DMS114 treated with DMSO at 0.1 percent for 48 hours (cell line): ENCODE measurements around the gene VGLL4.

Source experiments
- DNase-seq: peaks from one replicate; lab custom pipeline; 2025; ENCODE audit not compliant: unreplicated experiment; lab: John Stamatoyannopoulos, UW

The VGLL4 gene

DNA sequence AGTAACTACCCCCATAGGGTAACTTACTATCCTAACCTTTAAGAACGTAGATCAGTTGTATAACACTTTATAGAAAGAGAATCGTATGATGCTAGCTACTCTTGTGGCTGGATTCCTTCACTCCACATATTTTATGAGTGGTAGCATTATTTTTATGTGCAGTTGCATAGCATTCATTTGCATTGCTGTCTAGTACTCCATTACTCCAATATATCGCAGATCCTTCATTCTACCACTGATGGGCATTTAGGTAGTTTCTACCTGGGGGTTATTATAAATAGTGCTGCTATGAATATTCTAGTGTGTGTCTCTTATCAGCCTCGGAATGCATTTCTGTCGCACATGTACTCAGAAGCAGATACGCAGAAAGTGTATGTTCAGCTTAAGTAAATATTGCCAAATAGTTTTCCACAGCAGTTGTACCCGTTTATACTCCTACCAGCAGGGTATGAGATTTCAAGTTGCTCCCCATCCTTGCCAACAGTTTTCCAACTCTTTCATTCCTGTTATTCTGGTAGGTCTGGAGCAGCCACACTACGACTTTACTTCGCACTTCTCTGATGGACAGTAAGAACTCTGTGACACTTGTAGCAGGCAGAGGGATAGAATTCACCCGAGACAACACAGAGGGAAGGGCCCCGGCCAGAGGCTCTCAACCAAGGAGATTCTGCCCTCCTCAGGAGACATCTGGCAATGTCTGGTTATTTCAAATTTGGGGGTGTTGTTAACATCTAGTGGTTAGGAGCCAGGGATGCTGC lies 9.8 kb upstream of the VGLL4 start:
- no peak for DNase-seq

DNA sequence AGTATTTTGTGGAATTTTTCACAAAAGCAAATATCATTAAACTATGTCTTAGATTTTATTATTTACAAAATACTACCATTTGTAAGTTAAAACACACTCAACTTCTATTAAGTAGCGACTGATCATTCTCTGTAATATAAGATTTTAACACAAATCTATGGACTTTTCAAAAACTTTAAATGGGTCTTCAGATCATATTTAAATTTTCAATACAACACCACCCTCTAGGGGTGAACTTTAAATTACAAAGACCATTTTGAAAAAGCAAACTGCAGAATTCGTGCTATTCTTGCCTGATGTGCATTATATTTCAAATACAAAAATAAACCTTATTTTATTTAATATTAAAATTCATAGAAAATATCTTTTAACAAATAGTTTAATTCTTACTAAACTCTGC lies 8.2 kb upstream of the VGLL4 start:
- peak; percentile 31 for DNase-seq

DNA sequence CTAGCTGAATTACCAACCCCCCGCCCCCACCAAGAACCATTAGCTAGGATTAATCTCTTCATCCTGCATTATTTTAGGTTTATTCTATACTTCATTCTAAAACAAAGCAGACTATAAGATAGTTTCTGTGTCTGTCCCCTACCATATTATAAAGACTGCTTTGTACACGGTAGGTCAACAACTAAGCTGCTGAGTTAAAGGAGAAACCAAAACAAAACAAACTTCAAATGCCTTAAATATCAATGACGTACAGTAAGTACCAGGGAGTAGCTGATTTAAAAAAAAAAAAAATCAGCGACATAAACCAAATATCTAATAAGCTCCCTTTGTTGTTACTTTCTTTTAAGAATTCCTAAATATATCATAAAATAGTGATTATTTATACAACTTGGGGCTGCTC lies 7.8 kb upstream of the VGLL4 start:
- DNase-seq = no peak

DNA sequence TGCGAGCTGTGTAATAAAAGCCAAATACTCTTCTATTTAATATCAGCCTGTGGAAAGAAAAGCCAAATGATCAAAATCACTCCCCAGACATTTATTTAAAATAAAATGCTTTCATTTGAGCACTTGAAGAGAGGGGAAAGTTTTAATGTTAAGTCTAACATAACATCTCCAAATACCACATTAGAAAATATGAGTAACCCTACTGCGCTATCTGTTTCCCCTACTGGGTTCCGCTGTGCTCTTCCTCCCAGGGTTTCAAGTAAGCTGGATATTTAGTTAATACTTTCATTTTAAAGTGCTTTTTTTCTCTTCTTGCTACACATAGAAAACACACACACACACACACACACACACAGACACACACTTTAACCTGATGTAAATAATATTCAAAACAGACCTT lies 6.7 kb upstream of the VGLL4 start:
- no peak for DNase-seq

DNA sequence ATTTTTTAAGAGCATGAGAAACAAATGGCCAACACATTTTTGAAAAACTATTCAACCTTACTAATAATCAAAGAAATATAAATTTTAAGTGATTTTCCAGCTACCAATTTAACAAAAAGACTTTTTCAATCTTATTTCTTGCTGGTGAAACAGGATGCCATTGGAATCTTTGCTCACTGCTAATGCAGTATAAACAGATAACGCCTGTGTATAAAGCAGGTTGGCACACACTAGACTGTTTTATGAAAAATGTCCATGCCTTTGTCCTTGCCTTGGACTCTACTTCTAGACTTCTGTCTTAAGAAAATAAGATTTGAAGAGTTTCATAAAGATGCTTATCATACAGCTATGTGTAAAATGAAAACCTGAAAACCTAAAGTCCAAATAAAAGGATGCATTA lies 5.0 kb upstream of the VGLL4 start:
- DNase-seq = no peak

DNA sequence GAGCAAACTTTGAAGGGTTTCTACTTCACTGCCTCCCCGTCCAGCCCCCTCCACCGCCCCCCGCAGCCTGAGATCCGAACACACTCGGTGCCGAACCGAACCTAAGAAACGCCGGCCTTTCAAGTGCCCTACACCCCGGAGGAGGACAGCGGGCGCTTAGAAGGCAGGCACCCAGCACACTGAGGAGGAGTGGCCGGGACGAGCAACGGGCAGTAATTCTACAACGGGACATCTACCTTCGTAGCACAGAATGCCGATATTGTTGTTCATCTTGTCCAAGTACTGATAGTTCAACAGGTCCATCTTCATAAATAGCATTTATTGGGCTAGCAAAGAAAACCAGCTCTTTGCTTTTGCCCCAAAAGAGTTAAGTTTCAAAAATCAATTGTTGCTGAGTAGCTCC lies 513 bp downstream of the VGLL4 start:
- DNase-seq = peak; percentile 43

- DNase-seq = peak; percentile 41
Measured at GRCh38 chr3:11642431-11643191, 1.1 kb downstream of the VGLL4 start.

- DNase-seq = no peak
Measured at GRCh38 chr3:11641683-11642430, 1.9 kb downstream of the VGLL4 start.

DNA sequence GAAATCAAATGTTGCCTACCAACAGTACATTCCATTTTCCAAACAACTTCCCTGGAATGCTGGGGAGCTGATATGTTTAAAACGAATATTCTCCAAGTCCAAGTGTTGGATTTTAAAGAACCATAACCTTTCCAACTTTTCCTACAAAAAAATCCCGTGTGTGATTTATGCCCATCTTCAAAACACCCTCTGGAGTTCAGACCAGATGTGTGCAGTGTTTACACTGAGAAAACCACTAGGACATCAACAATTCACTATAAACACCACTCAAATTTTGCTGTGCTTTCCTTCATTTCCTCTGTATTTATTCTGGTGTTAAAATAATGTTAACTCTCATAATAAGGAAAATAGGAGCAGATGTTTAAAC lies 2.4 kb downstream of the VGLL4 start:
- DNase-seq = peak; percentile 11

DNA sequence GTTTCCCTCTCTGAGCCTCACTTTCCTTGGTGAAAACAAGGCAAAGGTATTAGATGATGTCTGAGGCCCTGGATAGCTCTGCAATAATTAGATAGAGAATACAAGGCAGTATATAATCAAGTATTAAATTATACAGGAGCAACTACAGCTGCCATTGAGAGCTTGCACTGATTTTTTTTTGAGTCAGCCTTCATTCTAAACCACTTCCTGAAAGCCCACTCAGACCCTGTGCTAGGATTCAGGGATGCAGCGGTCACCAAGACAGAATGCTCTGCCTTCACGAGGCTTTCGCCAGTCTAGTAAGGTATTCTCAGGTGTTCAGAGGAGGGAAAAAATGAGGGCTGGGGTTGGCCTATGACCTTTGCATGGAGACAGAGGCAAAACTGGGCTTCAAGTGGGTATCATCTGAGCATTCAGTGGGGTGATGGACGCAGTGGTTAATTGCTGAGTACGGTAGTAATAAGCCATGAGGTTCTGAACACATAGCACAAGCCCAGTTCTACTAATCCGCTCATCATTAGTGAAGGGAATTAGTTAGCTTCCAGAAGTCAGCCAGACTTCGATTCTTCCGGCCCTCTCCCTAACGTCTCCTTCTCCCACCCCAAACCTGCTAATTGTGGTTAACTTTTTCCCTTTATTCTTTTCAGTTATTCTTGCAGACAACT lies 3.6 kb downstream of the VGLL4 start:
- no peak for DNase-seq

- no peak for DNase-seq
Measured at GRCh38 chr3:11638495-11639358, 5.0 kb downstream of the VGLL4 start.

- DNase-seq = no peak
Measured at GRCh38 chr3:11637901-11638458, 5.7 kb downstream of the VGLL4 start.

- no peak for DNase-seq
Measured at GRCh38 chr3:11636394-11636770, 7.3 kb downstream of the VGLL4 start.

DNA sequence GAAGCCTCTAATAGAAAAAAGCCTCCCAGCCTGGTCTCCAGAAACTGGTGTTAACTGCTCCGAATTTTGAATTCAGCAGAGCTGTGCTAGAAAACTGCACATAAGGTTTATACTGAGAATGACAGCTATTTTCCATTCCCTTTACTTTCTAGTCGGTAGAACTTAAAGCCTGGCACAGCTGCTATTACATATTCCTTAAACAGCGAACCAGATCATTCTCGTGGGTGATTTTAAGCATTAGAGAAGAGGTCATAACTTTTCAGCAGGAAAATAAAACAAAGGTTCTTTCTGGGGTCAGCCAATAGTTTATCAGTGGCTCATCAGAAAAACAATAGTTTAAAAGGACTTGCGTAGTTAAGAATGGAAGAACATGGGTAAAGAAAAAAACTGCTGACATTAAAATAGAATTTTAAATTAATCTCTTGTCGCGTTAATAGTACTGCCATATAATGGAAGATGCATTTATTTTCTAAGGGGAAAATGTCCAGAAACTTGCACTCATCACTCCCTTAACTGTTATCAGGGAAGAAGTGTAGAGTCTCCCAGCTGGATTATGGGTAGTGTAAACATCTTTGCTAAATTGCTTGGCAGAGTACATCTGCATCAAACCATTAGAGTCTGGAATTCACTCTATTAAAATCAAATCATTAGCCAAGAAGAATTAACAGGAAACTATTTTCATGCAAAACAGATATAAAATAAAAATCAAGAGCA lies 7.9 kb downstream of the VGLL4 start:
- DNase-seq = no peak

GRCh38 chr3:11634974-11635612 lies 8.6 kb downstream of the VGLL4 start:
- no peak for DNase-seq

DNA sequence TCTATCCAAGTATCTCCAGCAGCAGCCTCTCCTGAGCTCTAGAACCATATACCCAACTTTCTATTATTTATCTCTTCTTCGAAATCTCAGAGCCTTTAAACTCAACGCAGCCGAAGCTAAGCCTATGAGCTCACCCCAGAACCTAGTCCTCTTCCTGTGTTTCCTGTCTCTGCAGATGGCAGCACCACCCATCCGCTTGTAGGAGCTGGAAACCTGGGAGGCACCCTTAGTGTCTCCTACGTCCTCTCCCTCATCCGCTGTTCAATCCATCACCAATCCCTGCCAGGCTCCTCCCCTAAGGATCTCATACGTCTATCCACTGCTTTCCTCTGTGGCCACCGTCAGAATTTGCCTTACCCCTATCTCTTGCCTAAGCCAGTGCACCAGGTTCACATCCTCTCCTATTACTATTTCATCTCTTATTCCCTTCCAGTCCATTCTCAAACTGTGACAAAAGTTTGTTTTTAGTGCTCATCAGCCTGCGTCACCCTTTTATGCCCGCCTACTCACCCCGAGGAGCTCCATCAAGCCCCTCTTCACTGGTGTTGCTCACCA lies 9.6 kb downstream of the VGLL4 start:
- no peak for DNase-seq

GRCh38 chr3:11632966-11633365 lies 10.7 kb downstream of the VGLL4 start:
- DNase-seq = no peak

GRCh38 chr3:11632564-11632963 lies 11.2 kb downstream of the VGLL4 start:
- DNase-seq = no peak

- no peak for DNase-seq
Measured at GRCh38 chr3:11631820-11632219, 11.9 kb downstream of the VGLL4 start.
